PFSK-1 (cell line): ENCODE results near the gene LARP1.

Experiments used
- FOXP2 ChIP-seq: optimal IDR thresholded peaks from 2 replicates; pipeline ENCODE3; 2011; ENCODE audit warnings: borderline replicate concordance, control low read depth, inconsistent platforms; ENCODE audit not compliant: insufficient read depth; ENCODE audit errors: extremely low read length, extremely low read depth
- POLR2AphosphoS5 ChIP-seq: IDR thresholded peaks from 2 replicates; pipeline ENCODE4 v1.6.1; 2012; ENCODE audit warnings: low read depth, mild to moderate bottlenecking, control low read depth, low read length, moderate library complexity
- SIN3A ChIP-seq: IDR thresholded peaks from 2 replicates; pipeline ENCODE4 v1.6.1; 2012; ENCODE audit warnings: mild to moderate bottlenecking, low read length, moderate library complexity, borderline replicate concordance; ENCODE audit not compliant: insufficient read depth
- TAF1 ChIP-seq: IDR thresholded peaks from 2 replicates; pipeline ENCODE4 v1.6.1; 2012; ENCODE audit warnings: low read length, control low read depth, borderline replicate concordance; ENCODE audit not compliant: insufficient read depth
- TF ChIP-seq, protein P1 (sequence below), 2 experiments: IDR thresholded peaks; 2 replicates each; pipeline versions ENCODE4 v1.6.1 to v1.8.0; 2011 to 2012; ENCODE audit warnings: low read depth in 2 of 2, low read length in 2 of 2, control low read depth in 1 of 2, inconsistent platforms in 1 of 2, mild to moderate bottlenecking in 1 of 2, moderate library complexity in 1 of 2; ENCODE audit not compliant: insufficient read depth in 1 of 2

The LARP1 gene

DNA sequence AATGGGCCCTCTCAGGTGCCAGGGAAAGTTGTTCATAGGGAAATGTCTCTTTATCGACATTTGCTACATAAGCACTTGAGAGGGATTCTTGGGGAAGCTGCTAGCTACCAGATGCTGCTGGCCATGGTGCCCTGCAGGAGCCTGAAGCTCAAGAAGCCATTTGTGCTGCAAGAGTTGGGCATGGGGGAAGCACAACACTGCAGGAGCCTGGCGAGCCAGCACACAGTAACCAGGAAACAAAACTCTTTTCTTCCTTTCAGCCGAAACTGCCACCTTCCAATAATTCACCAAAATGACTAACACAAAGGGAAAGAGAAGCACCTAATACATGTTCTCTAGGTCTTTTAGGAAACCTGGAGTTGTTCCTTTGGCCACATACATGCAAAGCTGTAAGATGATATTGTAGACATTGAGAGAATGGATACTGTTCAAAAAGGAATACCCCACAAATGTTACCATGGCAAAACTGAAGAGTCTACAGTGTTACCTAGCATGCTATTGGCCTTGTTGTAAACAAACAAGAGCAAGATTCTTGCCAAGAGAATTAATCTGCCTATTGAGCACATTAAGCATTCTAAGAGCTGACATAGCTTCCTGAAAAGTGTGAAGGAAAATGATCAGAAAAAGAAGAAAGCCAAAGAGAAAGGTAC, 26.1 kb upstream of the LARP1 start:
- TF ChIP-seq POLR2AphosphoS5 (no peak), FOXP2 (no peak), SIN3A (no peak), TAF1 (no peak)
- TF ChIP-seq, protein P1, sequence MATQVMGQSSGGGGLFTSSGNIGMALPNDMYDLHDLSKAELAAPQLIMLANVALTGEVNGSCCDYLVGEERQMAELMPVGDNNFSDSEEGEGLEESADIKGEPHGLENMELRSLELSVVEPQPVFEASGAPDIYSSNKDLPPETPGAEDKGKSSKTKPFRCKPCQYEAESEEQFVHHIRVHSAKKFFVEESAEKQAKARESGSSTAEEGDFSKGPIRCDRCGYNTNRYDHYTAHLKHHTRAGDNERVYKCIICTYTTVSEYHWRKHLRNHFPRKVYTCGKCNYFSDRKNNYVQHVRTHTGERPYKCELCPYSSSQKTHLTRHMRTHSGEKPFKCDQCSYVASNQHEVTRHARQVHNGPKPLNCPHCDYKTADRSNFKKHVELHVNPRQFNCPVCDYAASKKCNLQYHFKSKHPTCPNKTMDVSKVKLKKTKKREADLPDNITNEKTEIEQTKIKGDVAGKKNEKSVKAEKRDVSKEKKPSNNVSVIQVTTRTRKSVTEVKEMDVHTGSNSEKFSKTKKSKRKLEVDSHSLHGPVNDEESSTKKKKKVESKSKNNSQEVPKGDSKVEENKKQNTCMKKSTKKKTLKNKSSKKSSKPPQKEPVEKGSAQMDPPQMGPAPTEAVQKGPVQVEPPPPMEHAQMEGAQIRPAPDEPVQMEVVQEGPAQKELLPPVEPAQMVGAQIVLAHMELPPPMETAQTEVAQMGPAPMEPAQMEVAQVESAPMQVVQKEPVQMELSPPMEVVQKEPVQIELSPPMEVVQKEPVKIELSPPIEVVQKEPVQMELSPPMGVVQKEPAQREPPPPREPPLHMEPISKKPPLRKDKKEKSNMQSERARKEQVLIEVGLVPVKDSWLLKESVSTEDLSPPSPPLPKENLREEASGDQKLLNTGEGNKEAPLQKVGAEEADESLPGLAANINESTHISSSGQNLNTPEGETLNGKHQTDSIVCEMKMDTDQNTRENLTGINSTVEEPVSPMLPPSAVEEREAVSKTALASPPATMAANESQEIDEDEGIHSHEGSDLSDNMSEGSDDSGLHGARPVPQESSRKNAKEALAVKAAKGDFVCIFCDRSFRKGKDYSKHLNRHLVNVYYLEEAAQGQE (IDR thresholded peaks at IDR 0.05; ENCODE audit: insufficient read depth in 1 of 2, low read depth in 2 of 2, low read length in 2 of 2), result no peak

DNA sequence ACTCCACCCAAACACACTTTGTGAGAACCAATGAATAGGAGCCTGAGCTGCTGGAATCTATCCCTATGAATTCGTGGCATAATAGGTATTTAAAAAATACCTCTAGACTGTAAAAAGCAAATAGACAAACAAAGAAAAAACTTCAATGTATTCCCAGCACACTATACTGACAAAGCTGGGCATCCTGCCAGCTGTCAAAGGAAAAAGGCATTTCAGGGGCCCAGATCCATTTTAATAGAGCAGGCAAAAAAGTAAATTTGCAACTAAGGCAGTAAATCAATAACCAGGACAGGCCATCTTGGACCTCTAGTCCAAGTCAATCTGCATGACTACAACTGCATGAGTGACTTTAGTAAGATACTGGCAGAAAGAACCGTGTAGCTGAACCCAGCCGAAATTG, 25.6 kb upstream of the LARP1 start:
- TF ChIP-seq TAF1 (no peak), POLR2AphosphoS5 (no peak), FOXP2 (no peak), SIN3A (no peak)
- TF ChIP-seq, protein P1 (IDR thresholded peaks at IDR 0.05; ENCODE audit: insufficient read depth in 1 of 2, low read depth in 2 of 2, low read length in 2 of 2), result no peak

DNA sequence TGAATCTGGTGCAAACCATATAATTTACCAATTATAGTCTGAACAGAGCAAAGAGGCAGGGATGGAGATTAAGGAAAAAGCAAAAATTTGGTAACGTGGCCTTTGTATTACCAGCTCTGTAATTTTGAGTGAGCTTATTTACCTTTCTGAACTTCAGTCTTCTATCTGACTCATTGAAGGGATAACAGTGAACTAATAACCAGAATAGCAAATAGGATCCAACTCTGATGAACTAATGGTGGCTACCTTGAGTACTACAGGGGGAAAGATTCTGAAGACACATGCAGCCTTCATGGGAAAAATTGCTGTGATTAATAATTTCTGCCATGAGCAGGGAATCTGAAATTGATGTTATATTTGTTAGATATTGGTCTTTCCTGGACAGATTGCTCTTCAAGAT, 23.0 kb upstream of the LARP1 start:
- no peak for TF ChIP-seq SIN3A
- no peak for TF ChIP-seq POLR2AphosphoS5
- TF ChIP-seq TAF1, result no peak
- TF ChIP-seq, protein P1 (IDR thresholded peaks at IDR 0.05; ENCODE audit: insufficient read depth in 1 of 2, low read depth in 2 of 2, low read length in 2 of 2), result no peak

DNA sequence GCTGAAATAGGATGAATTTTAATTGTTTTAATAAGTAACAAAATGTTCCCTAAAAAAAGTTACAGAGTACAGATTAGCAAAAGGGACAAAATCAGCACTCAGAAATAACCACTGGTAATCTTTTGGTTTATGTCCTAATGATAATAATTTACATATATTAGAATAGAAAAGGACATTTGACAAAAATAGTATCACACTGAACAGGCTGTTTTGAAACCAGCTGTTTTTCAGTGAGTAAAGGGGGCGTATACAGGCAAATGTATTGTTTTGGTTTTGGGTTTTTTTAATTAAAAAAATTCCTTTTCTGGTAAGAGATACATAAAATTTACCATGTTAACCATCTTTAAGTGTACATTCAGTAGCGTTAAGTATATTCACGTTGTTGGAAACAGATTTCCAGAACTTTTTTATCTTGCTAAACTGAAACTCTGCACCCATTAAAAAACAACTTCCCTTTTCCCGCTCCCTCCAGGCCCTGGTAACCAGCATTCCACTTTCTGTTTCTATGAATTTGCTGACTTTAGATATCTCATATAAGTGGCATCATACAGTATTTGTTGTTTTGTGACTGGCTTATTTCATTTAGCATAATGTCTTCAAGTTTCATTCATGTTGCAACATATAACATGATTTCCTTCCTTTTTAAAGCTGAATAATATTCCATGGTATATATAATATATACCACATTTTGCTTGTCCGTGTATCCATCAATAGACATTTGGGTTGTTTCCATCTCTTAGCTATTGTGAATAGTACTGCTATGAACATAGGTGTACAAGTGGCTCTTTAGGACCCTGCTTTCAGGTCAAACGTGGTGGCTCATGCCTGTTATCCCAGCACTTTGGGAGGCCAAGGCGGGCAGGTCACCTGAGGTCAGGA, 20.6 kb upstream of the LARP1 start:
- TF ChIP-seq POLR2AphosphoS5 (no peak), FOXP2 (no peak)

DNA sequence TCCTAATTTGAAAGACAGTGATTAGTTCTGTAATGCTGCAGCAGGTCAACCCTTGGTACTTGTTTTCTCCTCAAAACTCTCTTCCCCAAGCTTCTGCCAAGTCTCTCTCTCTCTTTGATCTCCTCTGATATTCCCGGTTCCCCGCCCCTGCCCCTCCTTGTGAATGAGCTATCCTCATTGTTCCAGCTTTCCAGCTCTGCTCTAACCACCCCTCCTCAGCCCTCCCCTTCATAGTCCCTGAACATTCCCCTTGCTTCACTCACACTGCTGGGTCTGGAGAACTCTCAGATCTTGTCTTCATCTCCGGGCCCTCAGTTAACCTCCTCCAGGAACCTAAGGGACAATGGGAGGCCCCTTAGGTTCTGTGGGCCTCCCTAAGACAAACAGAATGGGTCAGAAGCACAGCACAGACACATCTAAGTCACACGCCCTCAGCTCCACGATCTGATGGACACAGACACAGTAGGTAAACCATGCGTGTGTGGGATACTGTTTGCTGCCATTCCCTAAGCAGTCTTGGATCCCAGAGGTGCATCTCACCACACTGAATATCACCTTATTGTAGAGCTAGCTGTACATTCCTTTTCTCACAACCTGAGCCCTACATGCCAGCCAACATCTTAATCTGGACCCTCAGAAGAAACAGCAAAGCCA, 17.4 kb upstream of the LARP1 start:
- no peak for TF ChIP-seq SIN3A
- TF ChIP-seq, protein P1 (IDR thresholded peaks at IDR 0.05; ENCODE audit: insufficient read depth in 1 of 2, low read depth in 2 of 2, low read length in 2 of 2), result no peak
- TF ChIP-seq POLR2AphosphoS5, result no peak
- no peak for TF ChIP-seq TAF1
- no peak for TF ChIP-seq FOXP2
